Cardiac muscle cell (in vitro differentiated cells and primary cell): Measurements from ENCODE around the gene SPIRE2. TPM values are rescaled to one million over a fixed set of nuclear protein-coding genes. Genes with fewer than 3 reads are reported as not detected.
"Not testable (repeated sequence)": the region's sequence is repeated elsewhere in the genome, so short reads cannot be mapped to it uniquely, and the experiment has no call there.

Experiments used
- DNase-seq, 2 donors: peaks; one replicate each; pipeline versions ENCODE4 v3.0.0 to v3.0.0-alpha.2; 2010 to 2017; ENCODE audit warnings: low read depth in 1 of 2, low spot score in 1 of 2
- H3K27ac ChIP-seq: fragments of 200-600 bp; sonication (generic); 2 replicates; pipeline ENCODE4 v1.5.1; 2016
- H3K27me3 ChIP-seq: fragments of 200-600 bp; sonication (generic); 2 replicates; pipeline ENCODE4 v1.6.0; 2016; ENCODE audit warnings: control low read depth
- H3K36me3 ChIP-seq: fragments of 200-600 bp; sonication (generic); 2 replicates; pipeline ENCODE4 v1.5.1; 2016; ENCODE audit warnings: control low read depth
- H3K4me1 ChIP-seq: fragments of 200-600 bp; sonication (generic); 2 replicates; pipeline ENCODE4 v1.8.1; 2017; ENCODE audit warnings: low read depth, mild to moderate bottlenecking, mixed run types
- H3K4me3 ChIP-seq: fragments of 200-600 bp; sonication (generic); 2 replicates; pipeline ENCODE4 v1.5.1; 2016; ENCODE audit warnings: mild to moderate bottlenecking
- H3K9me3 ChIP-seq: fragments of 200-600 bp; sonication (generic); 2 replicates; pipeline ENCODE4 v1.5.1; 2017; ENCODE audit warnings: low read depth, mild to moderate bottlenecking, control low read depth
- polyA plus RNA-seq: library from polyadenylated mRNA; unstranded; fragments of >200 nt; fragmentation: Nextera tagmentation; extraction: Ambion mirVana; gene quantifications from 2 replicates; pipeline ENCODE4 v1.2.1, GENCODE V29; 2016
- total RNA-seq: library from RNA; depleted of rRNA; stranded (reverse); fragments of >200 nt; gene quantifications from 2 replicates; pipeline ENCODE4 v1.2.3, GENCODE V29; 2016
- TF ChIP-seq, protein P1 (sequence below): IDR thresholded peaks from 2 replicates; pipeline ENCODE4 v1.5.1; 2012; ENCODE audit warnings: low read depth, mild to moderate bottlenecking, low read length

Gene SPIRE2
- total and polyA plus RNA-seq, 2 experiments from 2014 or later = 3.8 to 7.8 TPM

DNA sequence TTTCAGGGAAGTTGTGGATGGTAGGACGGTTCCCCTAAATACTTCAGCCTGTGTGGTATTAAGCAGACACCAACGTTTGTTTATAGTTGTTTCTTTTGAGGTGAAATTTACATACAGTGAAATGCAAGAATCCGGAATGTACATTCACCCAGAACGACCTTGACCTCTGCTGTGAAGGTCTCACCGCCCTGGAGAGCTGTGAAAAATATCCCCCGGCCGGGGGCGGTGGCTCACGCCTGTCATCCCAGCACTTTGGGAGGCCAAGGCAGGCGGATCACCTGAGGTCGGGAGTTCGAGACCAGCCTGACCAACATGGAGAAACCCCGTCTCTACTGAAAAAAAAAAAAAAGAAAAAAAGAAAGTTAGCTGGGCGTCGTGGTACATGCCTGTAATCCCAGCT lies 8.2 kb downstream of the SPIRE2 start:
- not testable (repeated sequence) for H3K9me3 ChIP-seq, H3K27me3 ChIP-seq, H3K36me3 ChIP-seq, DNase-seq, H3K4me1 ChIP-seq, H3K4me3 ChIP-seq, H3K27ac ChIP-seq

DNA sequence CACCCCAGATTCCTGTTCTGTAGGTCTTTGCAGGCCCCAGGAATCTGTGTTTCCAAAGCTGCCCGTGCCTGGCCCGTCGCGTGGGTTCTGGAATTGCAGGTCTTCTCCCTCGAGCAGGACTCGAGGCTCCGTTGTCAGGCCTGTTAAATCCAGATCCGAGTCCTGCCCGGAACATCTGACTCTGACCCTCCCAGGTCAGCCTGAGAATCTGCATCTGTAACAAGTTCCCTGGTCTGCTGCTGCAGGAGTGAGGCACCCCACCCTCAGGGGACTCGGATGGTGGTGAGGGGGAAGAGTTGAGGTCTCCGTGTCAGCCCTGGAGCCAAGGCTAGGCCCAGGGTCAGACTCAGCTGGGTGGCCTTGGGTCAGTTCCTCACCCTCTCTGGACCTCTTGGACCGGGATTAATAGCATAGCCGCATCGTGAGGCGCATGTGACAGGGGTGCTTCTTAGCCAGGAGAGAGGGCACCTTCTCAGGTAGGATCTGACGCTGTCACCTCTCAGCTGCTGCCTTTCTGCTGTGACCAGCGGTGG lies 8.8 kb downstream of the SPIRE2 start:
- TF ChIP-seq, protein P1, sequence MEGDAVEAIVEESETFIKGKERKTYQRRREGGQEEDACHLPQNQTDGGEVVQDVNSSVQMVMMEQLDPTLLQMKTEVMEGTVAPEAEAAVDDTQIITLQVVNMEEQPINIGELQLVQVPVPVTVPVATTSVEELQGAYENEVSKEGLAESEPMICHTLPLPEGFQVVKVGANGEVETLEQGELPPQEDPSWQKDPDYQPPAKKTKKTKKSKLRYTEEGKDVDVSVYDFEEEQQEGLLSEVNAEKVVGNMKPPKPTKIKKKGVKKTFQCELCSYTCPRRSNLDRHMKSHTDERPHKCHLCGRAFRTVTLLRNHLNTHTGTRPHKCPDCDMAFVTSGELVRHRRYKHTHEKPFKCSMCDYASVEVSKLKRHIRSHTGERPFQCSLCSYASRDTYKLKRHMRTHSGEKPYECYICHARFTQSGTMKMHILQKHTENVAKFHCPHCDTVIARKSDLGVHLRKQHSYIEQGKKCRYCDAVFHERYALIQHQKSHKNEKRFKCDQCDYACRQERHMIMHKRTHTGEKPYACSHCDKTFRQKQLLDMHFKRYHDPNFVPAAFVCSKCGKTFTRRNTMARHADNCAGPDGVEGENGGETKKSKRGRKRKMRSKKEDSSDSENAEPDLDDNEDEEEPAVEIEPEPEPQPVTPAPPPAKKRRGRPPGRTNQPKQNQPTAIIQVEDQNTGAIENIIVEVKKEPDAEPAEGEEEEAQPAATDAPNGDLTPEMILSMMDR = no peak

DNA sequence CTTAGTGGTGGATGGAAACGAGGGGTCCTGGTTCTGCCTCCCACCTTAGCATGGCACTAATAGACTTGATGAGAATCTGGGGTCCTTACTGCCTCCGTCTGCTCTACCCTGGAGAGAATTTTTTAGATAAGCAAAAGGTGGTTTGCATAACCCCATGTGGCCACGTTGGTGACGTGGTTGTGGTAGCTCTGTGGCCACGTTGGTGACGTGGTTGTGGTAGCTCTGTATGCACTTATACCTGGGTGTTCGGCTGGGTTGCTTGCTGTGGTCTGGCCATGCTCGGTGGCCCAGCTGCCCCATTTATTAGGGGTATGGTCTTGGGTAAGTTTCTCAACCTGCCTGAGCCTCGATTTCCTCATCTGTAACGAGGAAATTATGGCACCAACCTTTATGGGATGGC lies 13.0 kb downstream of the SPIRE2 start:
- Histone ChIP-seq H3K9me3 (no peaks in the 10 kb centered on the region), H3K27me3 (no peaks in the 10 kb centered on the region), H3K27ac (no peak overlapping the region), H3K36me3 (no peaks in the 10 kb centered on the region), H3K4me3 (no peak overlapping the region), H3K4me1 (no peaks in the 10 kb centered on the region)
- DNase-seq = no peak
- TF ChIP-seq, protein P1 = no peak

More for the DNA sequence above, 8.8 kb downstream of the SPIRE2 start:
- Histone ChIP-seq H3K36me3 (no peaks in the 10 kb centered on the region), H3K4me1 (no peaks in the 10 kb centered on the region), H3K9me3 (no peaks in the 10 kb centered on the region), H3K27me3 (no peaks in the 10 kb centered on the region), H3K27ac (no peak overlapping the region), H3K4me3 (no peak overlapping the region)
- DNase-seq = no peak

DNA sequence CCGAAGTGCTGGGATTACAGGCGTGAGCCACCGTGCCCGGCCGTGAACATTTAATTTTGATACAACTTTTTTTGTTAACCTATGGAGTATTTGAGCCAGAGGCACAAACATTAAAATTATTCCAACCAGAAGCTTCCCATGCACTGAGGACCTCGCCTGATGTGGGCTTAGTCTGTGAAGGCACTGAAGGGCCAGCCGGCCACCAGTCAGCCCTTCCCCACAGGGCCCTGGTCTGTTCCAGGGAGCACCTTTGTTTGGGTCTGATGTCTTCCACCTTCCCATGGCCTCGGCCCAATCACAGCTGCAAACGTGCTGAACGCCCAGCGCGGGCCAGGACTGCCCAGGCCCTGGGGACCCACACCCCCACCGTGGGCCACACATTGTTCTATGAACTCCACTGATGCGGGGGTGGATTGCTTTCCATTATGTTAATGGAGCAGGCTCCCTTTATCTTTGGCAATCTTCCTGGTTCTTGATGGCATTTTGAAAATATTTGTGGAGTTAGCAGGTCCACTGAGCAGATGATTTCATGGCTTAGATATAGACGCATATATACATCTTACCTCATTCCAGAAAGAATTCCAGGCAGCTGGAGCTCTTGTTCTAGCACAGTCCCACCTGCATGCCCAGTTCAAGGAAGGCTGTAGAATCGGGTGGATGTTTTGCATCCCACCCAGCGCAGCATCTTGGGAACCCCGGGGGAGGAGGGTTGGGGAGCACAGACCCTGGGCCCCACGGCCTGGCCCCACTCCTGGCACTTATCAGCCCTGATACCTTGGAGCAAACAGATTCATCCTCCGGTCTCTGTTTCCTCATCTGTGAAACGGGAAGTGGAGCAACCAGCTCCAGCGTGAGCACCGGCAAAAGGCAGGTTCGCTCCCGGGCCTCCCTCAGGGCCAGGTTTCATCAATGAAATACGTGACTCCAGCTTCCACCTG lies 14.5 kb downstream of the SPIRE2 start:
- Histone ChIP-seq H3K9me3 (no peaks in the 10 kb centered on the region), H3K4me1 (peaks cover 8% of the 10 kb centered on the region), H3K27me3 (no peaks in the 10 kb centered on the region), H3K27ac (no peak overlapping the region), H3K4me3 (no peak overlapping the region), H3K36me3 (no peaks in the 10 kb centered on the region)
- DNase-seq = peak in 1 of 2 donors; percentile 27
- TF ChIP-seq, protein P1 = no peak

DNA sequence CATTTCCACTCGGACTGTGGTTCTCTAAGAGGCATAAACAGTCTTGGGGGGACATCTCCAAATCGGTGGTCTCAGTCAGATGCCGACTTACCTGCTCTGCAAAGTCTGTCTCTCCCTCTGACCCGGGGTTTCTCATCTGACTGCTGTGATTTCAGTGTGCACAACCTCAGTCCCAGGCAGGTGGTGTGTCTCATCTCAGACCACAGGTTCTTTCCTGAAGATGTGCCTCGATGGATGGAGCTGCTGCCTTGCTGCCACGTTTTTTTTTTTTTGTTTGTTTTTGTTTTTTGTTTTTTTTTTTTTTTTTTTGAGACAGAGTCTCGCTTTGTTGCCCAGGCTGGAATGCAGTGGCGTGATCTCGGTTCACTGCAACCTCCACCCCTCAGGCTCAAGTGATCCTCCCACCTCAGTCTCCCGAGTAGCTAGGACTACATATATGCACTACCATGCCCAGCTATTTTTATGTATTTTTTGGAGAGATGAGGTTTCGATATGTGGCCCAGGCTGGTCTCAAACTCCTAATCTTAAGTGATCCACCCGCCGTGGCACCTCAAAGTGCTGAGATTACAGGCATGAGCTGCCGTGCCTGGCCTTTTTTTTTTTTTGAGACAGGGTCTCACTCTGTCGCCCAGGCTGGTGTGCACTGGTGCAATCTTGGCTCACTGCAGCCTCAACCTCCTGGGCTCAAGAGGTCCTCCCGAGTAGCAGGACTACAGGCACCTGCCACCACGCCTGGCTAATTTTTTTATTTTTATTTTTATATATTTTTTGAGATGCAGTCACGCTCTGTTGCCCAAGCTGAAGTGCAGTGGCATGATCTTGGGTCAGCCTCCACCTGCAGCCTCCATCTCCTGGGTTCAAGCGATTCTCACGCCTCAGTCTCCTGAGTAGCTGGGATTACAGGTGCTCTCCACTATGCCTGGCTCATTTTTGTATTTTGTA lies 15.4 kb downstream of the SPIRE2 start:
- Histone ChIP-seq H3K4me1 (peaks cover 11% of the 10 kb centered on the region), H3K36me3 (no peaks in the 10 kb centered on the region), H3K27ac (no peak overlapping the region), H3K9me3 (no peaks in the 10 kb centered on the region), H3K4me3 (no peak overlapping the region), H3K27me3 (no peaks in the 10 kb centered on the region)
- TF ChIP-seq, protein P1 = no peak
- no peak for DNase-seq
